ENCODE results near the gene POLD3. TPM values are rescaled to one million over a fixed set of nuclear protein-coding genes. Genes with fewer than 3 reads are reported as not detected.
"Not testable (repeated sequence)": the region's sequence is repeated elsewhere in the genome, so short reads cannot be mapped to it uniquely, and the experiment has no call there.

Gene POLD3
- total RNA-seq, 1 experiment from 2014 or later = 18.9 TPM

GRCh38 chr11:74654976-74655375 is 62.6 kb downstream of the POLD3 start:
- no peaks in the 10 kb centered on the region for H3K9me3 ChIP-seq (ENCODE audit: control insufficient read depth in 1 of 2, insufficient read depth in 1 of 2, low read depth in 1 of 2, low read length in 2 of 2)
- ChIA-PET CTCF (interaction anchor here (0.9 kb wide), 1 partner anchor 46 kb away, joined by 3 read pairs; no protein-coding TSS in a partner anchor), RAD21 (ENCODE audit: low non-redundant PET in 1 of 2, low total read pairs in 2 of 2, uncharacterized antibody in 2 of 2, unreplicated experiment in 2 of 2) (no interaction called here), POLR2A (no interaction called here)
- DNase-seq (ENCODE audit: low read depth, low spot score) (no peak), ATAC-seq (no peak)
- no peak overlapping the region for H3K27ac ChIP-seq (ENCODE audit: low read depth, low read length)
- H3K9ac ChIP-seq (ENCODE audit: low read length) = no peak overlapping the region
- intact Hi-C loops (cut with micrococcal nuclease) = no loop called here
- no peak overlapping the region for H3K4me3 ChIP-seq (replicated peaks in 1 of 2; ENCODE audit: low read depth in 1 of 2, low read length in 2 of 2)
- H3K79me2 ChIP-seq (ENCODE audit: insufficient read depth, low read length) = no peaks in the 10 kb centered on the region
- H3K27me3 ChIP-seq (ENCODE audit: insufficient read depth, low read length) = no peaks in the 10 kb centered on the region
- no peak for TF ChIP-seq ZFX (IDR thresholded peaks at IDR 0.05)
- no peak for TF ChIP-seq SRF (IDR thresholded peaks at IDR 0.05; ENCODE audit: low read depth)
- no peak for TF ChIP-seq REST (IDR thresholded peaks at IDR 0.05; ENCODE audit: low read depth)
- TF ChIP-seq ELF1 (IDR thresholded peaks at IDR 0.05; ENCODE audit: borderline replicate concordance, low read depth) = no peak
- H2AFZ ChIP-seq (ENCODE audit: low read depth, low read length, poor library complexity, severe bottlenecking) = no peak overlapping the region
- H3K9me2 ChIP-seq (ENCODE audit: insufficient read depth) = no peaks in the 10 kb centered on the region
- no peaks in the 10 kb centered on the region for H3K4me1 ChIP-seq (ENCODE audit: control insufficient read depth in 1 of 2, insufficient read depth in 2 of 2, low read length in 2 of 2)
- no peaks in the 10 kb centered on the region for H4K20me1 ChIP-seq (ENCODE audit: insufficient read depth)
- H3K4me2 ChIP-seq (ENCODE audit: low read length) = no peak overlapping the region
- BruUV-seq (replicated peaks) = no TSS peak
- peaks cover 0 to 5% of the 10 kb centered on the region in 2 experiments; a peak in 1 of 4 replicates for H3K36me3 ChIP-seq (ENCODE audit: control insufficient read depth in 1 of 2, insufficient read depth in 2 of 2, low read length in 2 of 2)

DNA sequence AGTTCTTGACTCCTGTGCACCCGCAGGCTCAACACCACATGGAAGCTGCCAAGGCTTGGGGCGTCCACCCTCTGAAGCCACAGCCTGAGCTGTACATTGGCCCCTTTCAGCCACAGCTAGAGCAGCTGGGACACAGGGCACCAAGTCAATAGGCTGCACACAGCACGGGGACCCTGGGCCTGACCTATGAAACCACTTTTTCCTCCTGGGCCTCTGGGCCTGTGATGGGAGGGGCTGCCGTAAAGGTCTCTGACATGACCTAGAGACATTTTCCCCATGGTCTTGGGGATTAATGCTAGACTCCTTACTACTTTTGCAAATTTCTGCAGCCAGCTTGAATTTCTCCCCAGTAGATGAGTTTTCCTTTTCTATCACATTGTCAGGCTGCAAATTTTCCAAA is 66.7 kb downstream of the POLD3 start:
- H3K27me3 ChIP-seq (ENCODE audit: insufficient read depth, low read length); H3K27ac ChIP-seq (ENCODE audit: low read depth, low read length); H3K4me3 ChIP-seq (replicated peaks in 1 of 2; ENCODE audit: low read depth in 1 of 2, low read length in 2 of 2); H3K4me1 ChIP-seq (ENCODE audit: control insufficient read depth in 1 of 2, insufficient read depth in 2 of 2, low read length in 2 of 2); DNase-seq (ENCODE audit: low read depth, low spot score); H3K79me2 ChIP-seq (ENCODE audit: insufficient read depth, low read length); CTCF ChIA-PET; RAD21 ChIA-PET (ENCODE audit: low non-redundant PET in 1 of 2, low total read pairs in 2 of 2, uncharacterized antibody in 2 of 2, unreplicated experiment in 2 of 2); H3K9me3 ChIP-seq (ENCODE audit: control insufficient read depth in 1 of 2, insufficient read depth in 1 of 2, low read depth in 1 of 2, low read length in 2 of 2); ATAC-seq; H3K36me3 ChIP-seq (ENCODE audit: control insufficient read depth in 1 of 2, insufficient read depth in 2 of 2, low read length in 2 of 2); H3K4me2 ChIP-seq (ENCODE audit: low read length); H3K9ac ChIP-seq (ENCODE audit: low read length); H4K20me1 ChIP-seq (ENCODE audit: insufficient read depth); intact Hi-C loops (cut with micrococcal nuclease); POLR2A ChIA-PET; BruUV-seq (replicated peaks); H2AFZ ChIP-seq (ENCODE audit: low read depth, low read length, poor library complexity, severe bottlenecking); H3K9me2 ChIP-seq (ENCODE audit: insufficient read depth): not testable (repeated sequence)
